ENCODE results near the gene ALOX5AP.

ALOX5AP gene

DNA sequence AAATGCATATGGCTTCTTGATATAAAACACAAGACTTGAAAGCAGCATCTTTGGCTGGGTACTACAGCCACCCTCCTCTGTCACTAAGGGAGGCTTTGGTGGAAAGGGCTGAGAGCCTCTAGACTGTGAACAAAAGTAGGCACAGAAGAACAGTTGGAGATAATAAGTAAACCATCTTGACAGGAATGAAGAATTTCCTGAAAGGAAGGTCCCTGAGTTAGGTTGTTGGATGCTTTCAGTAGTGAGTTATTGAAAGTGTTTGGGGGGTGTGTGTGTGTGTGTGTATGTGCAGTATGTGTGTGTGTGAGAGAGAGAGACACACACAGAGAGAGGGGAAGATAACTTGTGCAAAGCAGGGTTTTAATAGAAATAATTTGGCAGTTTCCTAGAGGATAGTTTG is 38.2 kb downstream of the ALOX5AP start:
- TF ChIP-seq, protein P1, sequence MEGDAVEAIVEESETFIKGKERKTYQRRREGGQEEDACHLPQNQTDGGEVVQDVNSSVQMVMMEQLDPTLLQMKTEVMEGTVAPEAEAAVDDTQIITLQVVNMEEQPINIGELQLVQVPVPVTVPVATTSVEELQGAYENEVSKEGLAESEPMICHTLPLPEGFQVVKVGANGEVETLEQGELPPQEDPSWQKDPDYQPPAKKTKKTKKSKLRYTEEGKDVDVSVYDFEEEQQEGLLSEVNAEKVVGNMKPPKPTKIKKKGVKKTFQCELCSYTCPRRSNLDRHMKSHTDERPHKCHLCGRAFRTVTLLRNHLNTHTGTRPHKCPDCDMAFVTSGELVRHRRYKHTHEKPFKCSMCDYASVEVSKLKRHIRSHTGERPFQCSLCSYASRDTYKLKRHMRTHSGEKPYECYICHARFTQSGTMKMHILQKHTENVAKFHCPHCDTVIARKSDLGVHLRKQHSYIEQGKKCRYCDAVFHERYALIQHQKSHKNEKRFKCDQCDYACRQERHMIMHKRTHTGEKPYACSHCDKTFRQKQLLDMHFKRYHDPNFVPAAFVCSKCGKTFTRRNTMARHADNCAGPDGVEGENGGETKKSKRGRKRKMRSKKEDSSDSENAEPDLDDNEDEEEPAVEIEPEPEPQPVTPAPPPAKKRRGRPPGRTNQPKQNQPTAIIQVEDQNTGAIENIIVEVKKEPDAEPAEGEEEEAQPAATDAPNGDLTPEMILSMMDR (IDR thresholded peaks at IDR 0.05; ENCODE audit: low read depth, low read length) = no peak
- TF ChIP-seq EZH2phosphoT487 (IDR thresholded peaks at IDR 0.05; ENCODE audit: low read depth) = no peak
- no peak overlapping the region for H2AFZ ChIP-seq (ENCODE audit: low read depth, low read length)
- H3K27me3 ChIP-seq (ENCODE audit: low read depth, low read length) = peaks cover 11% of the 10 kb centered on the region
- no peak overlapping the region for H3K4me2 ChIP-seq (ENCODE audit: low read length)
- H3K9me3 ChIP-seq (ENCODE audit: insufficient read depth, low read length) = no peaks in the 10 kb centered on the region
- no peak overlapping the region for H3K27ac ChIP-seq (ENCODE audit: low read length)
- no peaks in the 10 kb centered on the region for H3K79me2 ChIP-seq (ENCODE audit: low read length)
- no peak overlapping the region for H3K9ac ChIP-seq (ENCODE audit: low read length)
- H3K4me3 ChIP-seq (ENCODE audit: low read length) = no peak overlapping the region
- H3K36me3 ChIP-seq (replicated peaks; ENCODE audit: low read depth, low read length) = no peaks in the 10 kb centered on the region
- H3K4me1 ChIP-seq (ENCODE audit: low read length) = peaks cover 14% of the 10 kb centered on the region
- H4K20me1 ChIP-seq (ENCODE audit: insufficient read depth, low read length) = no peaks in the 10 kb centered on the region

DNA sequence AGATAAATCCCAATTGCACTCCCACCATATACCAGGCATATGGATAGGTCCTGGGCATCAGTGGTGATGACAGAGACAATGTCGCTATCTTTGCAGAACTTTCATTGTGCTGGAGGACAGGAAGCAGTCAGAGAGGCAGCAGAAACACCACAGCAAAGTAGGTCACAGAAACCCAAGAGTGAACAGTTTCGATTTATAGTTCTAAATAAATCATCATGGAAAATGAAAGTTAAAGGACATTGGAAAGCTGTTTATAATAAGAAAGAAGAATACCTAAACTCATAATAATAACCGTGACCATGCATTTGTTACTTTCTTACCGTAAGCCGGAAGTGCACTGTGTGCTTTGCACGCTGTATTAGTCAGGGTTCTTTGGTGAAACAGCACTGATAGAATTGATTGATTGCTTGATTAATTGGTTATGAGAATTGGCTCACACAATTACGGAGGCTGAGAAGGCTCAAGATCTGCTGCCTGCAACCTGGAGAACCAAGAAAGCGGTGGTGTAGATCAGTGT is 38.9 kb downstream of the ALOX5AP start:
- H3K4me3 ChIP-seq (ENCODE audit: low read length) = no peak overlapping the region
- H3K9ac ChIP-seq (ENCODE audit: low read length) = no peak overlapping the region
- no peaks in the 10 kb centered on the region for H3K9me3 ChIP-seq (ENCODE audit: insufficient read depth, low read length)
- H3K79me2 ChIP-seq (ENCODE audit: low read length) = no peaks in the 10 kb centered on the region
- no peak overlapping the region for H3K27ac ChIP-seq (ENCODE audit: low read length)
- peaks cover 14% of the 10 kb centered on the region for H3K4me1 ChIP-seq (ENCODE audit: low read length)
- no peaks in the 10 kb centered on the region for H3K36me3 ChIP-seq (replicated peaks; ENCODE audit: low read depth, low read length)
- peaks cover 18% of the 10 kb centered on the region for H3K27me3 ChIP-seq (ENCODE audit: low read depth, low read length)
- TF ChIP-seq EZH2phosphoT487 (IDR thresholded peaks at IDR 0.05; ENCODE audit: low read depth) = no peak
- TF ChIP-seq, protein P1 (IDR thresholded peaks at IDR 0.05; ENCODE audit: low read depth, low read length) = no peak
- H3K4me2 ChIP-seq (ENCODE audit: low read length) = no peak overlapping the region
- no peak overlapping the region for H2AFZ ChIP-seq (ENCODE audit: low read depth, low read length)
- H4K20me1 ChIP-seq (ENCODE audit: insufficient read depth, low read length) = no peaks in the 10 kb centered on the region

DNA sequence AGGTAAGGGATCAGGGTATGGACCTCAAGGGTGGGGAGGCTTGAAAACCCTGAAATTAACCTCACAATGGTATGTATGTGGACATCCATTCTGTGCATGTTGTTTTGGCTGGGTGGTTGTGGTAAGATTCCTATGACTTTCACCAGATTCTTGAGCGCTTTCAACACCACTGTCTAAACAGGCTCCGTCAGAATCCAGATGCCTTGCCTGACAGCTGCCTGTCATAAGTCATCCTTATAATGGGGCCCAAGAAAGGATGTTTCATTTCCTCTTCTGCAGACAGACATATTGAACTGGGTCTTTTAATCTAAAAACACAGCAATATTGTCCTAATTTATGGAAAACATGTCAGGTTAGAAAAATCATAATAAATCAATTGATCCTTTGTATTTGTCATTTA is 41.3 kb downstream of the ALOX5AP start:
- H3K36me3 ChIP-seq (replicated peaks; ENCODE audit: low read depth, low read length) = no peaks in the 10 kb centered on the region
- peaks cover 25% of the 10 kb centered on the region for H3K27me3 ChIP-seq (ENCODE audit: low read depth, low read length)
- H3K9ac ChIP-seq (ENCODE audit: low read length) = no peak overlapping the region
- H3K27ac ChIP-seq (ENCODE audit: low read length) = no peak overlapping the region
- no peaks in the 10 kb centered on the region for H4K20me1 ChIP-seq (ENCODE audit: insufficient read depth, low read length)
- H3K79me2 ChIP-seq (ENCODE audit: low read length) = no peaks in the 10 kb centered on the region
- TF ChIP-seq, protein P1 (IDR thresholded peaks at IDR 0.05; ENCODE audit: low read depth, low read length) = no peak
- TF ChIP-seq EZH2phosphoT487 (IDR thresholded peaks at IDR 0.05; ENCODE audit: low read depth) = no peak
- H2AFZ ChIP-seq (ENCODE audit: low read depth, low read length) = no peak overlapping the region
- peaks cover 14% of the 10 kb centered on the region for H3K4me1 ChIP-seq (ENCODE audit: low read length)
- H3K4me3 ChIP-seq (ENCODE audit: low read length) = no peak overlapping the region
- no peaks in the 10 kb centered on the region for H3K9me3 ChIP-seq (ENCODE audit: insufficient read depth, low read length)
- H3K4me2 ChIP-seq (ENCODE audit: low read length) = peak overlapping the region; percentile 28

DNA sequence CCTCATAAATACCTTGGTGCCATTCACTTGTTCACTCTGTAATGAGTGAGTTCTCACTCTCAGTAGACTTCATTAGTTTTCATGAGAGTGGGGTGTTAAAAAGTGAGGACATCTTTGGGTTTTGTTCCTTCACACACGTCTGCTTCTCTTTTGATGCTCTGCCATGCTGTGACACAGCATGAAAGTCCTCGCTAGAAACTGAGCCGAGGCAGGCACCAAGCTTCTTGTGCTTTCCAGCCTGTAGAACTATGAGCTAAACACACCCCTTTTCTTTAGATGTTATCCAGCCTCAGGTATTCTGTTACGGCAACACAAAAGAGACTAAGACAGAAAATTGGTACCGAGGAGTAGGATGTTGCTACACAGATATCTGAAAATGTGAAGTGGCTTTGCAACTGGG is 43.7 kb downstream of the ALOX5AP start:
- Histone ChIP-seq H3K27me3 (ENCODE audit: low read depth, low read length) (peaks cover 25% of the 10 kb centered on the region), H3K79me2 (ENCODE audit: low read length) (no peaks in the 10 kb centered on the region), H3K27ac (ENCODE audit: low read length) (no peak overlapping the region), H2AFZ (ENCODE audit: low read depth, low read length) (no peak overlapping the region), H3K36me3 (replicated peaks; ENCODE audit: low read depth, low read length) (no peaks in the 10 kb centered on the region), H3K4me1 (ENCODE audit: low read length) (peaks cover 14% of the 10 kb centered on the region), H3K4me2 (ENCODE audit: low read length) (no peak overlapping the region), H3K9me3 (ENCODE audit: insufficient read depth, low read length) (no peaks in the 10 kb centered on the region), H3K4me3 (ENCODE audit: low read length) (no peak overlapping the region), H3K9ac (ENCODE audit: low read length) (no peak overlapping the region), H4K20me1 (ENCODE audit: insufficient read depth, low read length) (no peaks in the 10 kb centered on the region)
- TF ChIP-seq EZH2phosphoT487 (IDR thresholded peaks at IDR 0.05; ENCODE audit: low read depth) = no peak
- TF ChIP-seq, protein P1 (IDR thresholded peaks at IDR 0.05; ENCODE audit: low read depth, low read length) = no peak
